ENCODE results near the gene ZNF711.
"Not testable (repeated sequence)": the region's sequence is repeated elsewhere in the genome, so short reads cannot be mapped to it uniquely, and the experiment has no call there.

Gene ZNF711

GRCh38 chrX:85243761-85244449, at the start of gene ZNF711, which contains the start of gene SATL1:
ZNF711 (plus strand) TSS chrX:85243991; CDS start chrX:85247573, 3,582 bp downstream.
SATL1 (minus strand) TSS chrX:85243779; CDS start chrX:85108968, 134,811 bp downstream.
- peak in 1 of 2 experiments; percentile 0 for DNase-seq

- DNase-seq: no peak
These were observed 47.5 kb upstream of the ZNF711 start for GRCh38 chrX:85196319-85196718.

GRCh38 chrX:85203461-85203970, 40.3 kb upstream of the ZNF711 start:
- no peak for DNase-seq

GRCh38 chrX:85213792-85214530, 29.8 kb upstream of the ZNF711 start:
- DNase-seq: no peak

- no peak for DNase-seq
These were observed 27.8 kb upstream of the ZNF711 start for GRCh38 chrX:85215946-85216345.

- DNase-seq: no peak
These were observed 22.4 kb upstream of the ZNF711 start for GRCh38 chrX:85221361-85221760.

- no peak for DNase-seq
These were observed 20.4 kb upstream of the ZNF711 start for GRCh38 chrX:85223359-85223758.

GRCh38 chrX:85243155-85243554, 636 bp upstream of the ZNF711 start:
- DNase-seq: no peak

- DNase-seq: peak in 1 of 2 experiments; percentile 11
These were observed 840 bp downstream of the ZNF711 start for GRCh38 chrX:85244450-85245211.

- not testable (repeated sequence) for DNase-seq
These were observed 41.5 kb downstream of the ZNF711 start for GRCh38 chrX:85285286-85285685.

- DNase-seq: no peak
These were observed 45.4 kb downstream of the ZNF711 start for GRCh38 chrX:85288992-85289723.

- no peak for DNase-seq
These were observed 59.8 kb downstream of the ZNF711 start for GRCh38 chrX:85303544-85303943.

- DNase-seq: no peak
These were observed 65.9 kb downstream of the ZNF711 start for GRCh38 chrX:85309717-85310116.

GRCh38 chrX:85311348-85311747, 67.6 kb downstream of the ZNF711 start:
- not testable (repeated sequence) for DNase-seq
